Islet of Langerhans (tissue), 1 donor: ENCODE results near the gene GP1BB.

ENCODE experiments used
- FAIRE-seq: peaks from one replicate; lab custom pipeline; 2011; peaks lifted over from hg19 to GRCh38; lab: Jason Lieb, UNC

GP1BB gene

GRCh38 chr22:19742160-19743066, 19.1 kb downstream of the GP1BB start:
- FAIRE-seq: no peak

- FAIRE-seq: no peak
Observed at GRCh38 chr22:19743081-19743480, 19.7 kb downstream of the GP1BB start.

- FAIRE-seq: no peak
Observed at GRCh38 chr22:19743651-19744050, 20.3 kb downstream of the GP1BB start.

- FAIRE-seq: no peak
Observed at GRCh38 chr22:19744350-19745006, 21.1 kb downstream of the GP1BB start.

- FAIRE-seq: no peak
Observed at GRCh38 chr22:19745155-19746101, 22.1 kb downstream of the GP1BB start.

GRCh38 chr22:19746726-19747125, 23.4 kb downstream of the GP1BB start:
- no peak for FAIRE-seq

- no peak for FAIRE-seq
Observed at GRCh38 chr22:19747551-19747950, 24.2 kb downstream of the GP1BB start.

- FAIRE-seq: no peak
Observed at GRCh38 chr22:19748139-19748538, 24.8 kb downstream of the GP1BB start.

GRCh38 chr22:19748991-19749664, 25.8 kb downstream of the GP1BB start:
- no peak for FAIRE-seq

- FAIRE-seq: no peak
Observed at GRCh38 chr22:19749876-19750275, 26.5 kb downstream of the GP1BB start.

- no peak for FAIRE-seq
Observed at GRCh38 chr22:19750507-19751490, 27.5 kb downstream of the GP1BB start.

GRCh38 chr22:19751497-19752245, 28.3 kb downstream of the GP1BB start:
- no peak for FAIRE-seq

GRCh38 chr22:19753090-19753842, 29.9 kb downstream of the GP1BB start:
- no peak for FAIRE-seq

GRCh38 chr22:19753996-19754700, 30.8 kb downstream of the GP1BB start:
- FAIRE-seq: no peak

GRCh38 chr22:19754701-19755144, 31.4 kb downstream of the GP1BB start:
- FAIRE-seq: no peak

- FAIRE-seq: no peak
Observed at GRCh38 chr22:19755145-19755710, 31.9 kb downstream of the GP1BB start.

GRCh38 chr22:19755722-19756287, 32.5 kb downstream of the GP1BB start:
- no peak for FAIRE-seq
